HG03469 (cell line): ENCODE measurements around the gene AP4B1.
A peak's percentile ranks its signal among the peaks of the same experiment; 100 is the strongest.
"Not testable (repeated sequence)": the region's sequence is repeated elsewhere in the genome, so short reads cannot be mapped to it uniquely, and the experiment has no call there.

Experiments
- ATAC-seq: cut with Tn5 transposase; IDR thresholded peaks from one replicate; pipeline ENCODE4 v1.9.1; 2021; ENCODE audit warnings: mild to moderate bottlenecking, moderate library complexity, moderate number of reproducible peaks; ENCODE audit not compliant: unreplicated experiment

AP4B1 gene

DNA sequence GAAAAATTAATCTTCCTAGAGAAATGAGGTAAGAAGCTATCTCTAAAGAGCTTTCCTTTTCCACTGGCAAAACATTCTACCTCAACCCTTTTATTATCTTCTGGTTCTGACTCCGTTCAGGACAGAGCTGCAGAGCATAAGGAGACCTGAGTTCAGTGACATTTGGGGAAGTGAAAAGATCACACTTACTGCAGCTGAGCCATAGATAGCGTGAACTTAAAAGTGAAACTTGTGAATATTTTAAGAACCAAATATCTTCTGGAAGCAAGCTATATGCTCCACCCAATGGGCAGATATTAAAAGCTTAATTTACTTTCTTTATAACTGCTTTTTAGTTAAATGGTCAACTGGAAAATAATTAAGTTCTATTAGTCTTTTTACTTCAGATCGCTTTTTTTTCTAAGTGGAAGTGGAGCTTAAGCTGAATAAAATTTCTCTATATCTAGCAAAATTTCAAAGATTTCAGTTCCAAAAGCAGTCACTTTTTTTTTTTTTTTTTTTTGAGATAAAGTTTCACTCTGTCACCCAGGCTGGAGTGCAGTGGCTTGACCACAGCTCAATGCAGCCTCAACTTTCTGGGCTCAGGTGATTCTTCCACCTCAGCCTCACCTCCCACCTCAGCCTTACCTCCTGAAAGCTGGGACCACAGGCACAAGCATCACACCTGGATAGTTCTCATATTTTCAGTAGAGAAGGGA lies 45.0 kb downstream of the AP4B1 start:
- ATAC-seq: peak; percentile 63

DNA sequence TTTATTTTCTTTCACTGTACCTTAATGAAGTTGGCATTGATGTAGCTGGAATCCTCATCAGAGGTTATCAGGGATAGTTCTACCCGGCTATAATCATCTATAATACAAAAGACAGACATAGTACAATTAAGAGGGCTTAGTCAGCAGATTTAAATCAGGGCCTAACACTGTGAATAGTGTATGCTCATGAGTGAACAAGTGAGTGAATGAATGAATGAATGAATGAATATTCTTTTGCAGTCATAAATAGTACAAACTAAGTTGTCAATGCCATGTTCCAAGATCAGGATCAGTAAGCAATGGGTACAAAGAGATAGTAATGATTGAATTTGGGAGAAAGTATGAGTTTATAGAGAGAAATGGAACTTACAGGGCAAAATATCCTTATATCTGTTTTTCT lies 45.6 kb downstream of the AP4B1 start:
- ATAC-seq: no peak

DNA sequence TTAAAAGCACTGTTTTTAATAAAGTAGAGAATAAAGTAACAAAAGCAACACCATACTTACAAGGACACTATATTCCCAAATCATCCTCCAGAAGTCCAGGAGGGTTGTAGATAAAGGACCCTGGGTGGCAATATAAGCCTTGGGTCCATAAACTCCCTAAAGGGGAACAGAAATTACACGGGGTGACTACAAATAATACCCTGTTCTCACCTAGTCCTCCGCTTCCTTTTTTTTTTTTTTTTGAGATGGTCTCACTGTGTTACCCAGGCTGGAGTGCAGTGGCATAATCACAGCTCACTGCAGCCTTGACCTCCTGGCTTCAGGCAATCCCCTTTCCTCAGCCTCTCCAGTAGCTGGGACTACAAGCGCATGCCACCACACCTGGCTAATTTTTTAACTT lies 46.2 kb downstream of the AP4B1 start:
- ATAC-seq: no peak

DNA sequence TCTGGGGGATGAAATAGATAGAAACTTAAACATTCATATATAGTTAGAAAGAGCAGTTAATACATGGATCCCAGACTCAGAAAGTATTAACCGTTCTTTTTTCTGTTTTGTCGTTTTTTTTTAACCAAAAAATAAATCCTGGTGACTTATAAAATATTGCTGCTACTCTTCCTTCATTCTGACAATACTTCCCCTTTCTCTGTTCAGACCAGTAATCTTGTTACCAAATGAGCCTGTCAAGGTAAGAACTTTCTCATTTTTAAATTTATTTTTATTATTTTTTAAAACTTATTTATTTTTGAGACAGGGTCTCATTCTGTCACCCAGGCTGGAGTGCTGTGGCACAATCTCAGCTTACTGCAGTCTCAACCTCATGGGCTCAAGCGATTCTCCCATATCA lies 46.8 kb downstream of the AP4B1 start:
- no peak for ATAC-seq

DNA sequence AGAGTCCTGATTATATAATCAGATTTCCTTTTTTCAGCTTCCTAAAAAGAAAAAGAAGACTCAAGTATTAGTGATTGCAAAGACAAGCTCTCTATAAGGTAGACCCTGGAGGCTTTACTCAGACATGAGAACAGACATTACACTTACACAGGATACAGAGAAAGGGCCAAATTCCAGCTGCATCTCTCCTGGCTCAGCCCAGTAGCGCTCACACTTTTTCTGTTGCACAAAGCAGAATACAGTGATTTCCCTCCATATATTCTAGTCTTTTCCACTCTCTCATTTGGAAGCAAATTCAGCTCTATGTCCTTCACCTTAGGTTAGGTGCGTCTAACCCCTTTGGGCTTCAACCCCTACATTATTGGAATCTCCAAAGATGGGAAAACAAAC lies 48.2 kb downstream of the AP4B1 start:
- ATAC-seq: no peak

DNA sequence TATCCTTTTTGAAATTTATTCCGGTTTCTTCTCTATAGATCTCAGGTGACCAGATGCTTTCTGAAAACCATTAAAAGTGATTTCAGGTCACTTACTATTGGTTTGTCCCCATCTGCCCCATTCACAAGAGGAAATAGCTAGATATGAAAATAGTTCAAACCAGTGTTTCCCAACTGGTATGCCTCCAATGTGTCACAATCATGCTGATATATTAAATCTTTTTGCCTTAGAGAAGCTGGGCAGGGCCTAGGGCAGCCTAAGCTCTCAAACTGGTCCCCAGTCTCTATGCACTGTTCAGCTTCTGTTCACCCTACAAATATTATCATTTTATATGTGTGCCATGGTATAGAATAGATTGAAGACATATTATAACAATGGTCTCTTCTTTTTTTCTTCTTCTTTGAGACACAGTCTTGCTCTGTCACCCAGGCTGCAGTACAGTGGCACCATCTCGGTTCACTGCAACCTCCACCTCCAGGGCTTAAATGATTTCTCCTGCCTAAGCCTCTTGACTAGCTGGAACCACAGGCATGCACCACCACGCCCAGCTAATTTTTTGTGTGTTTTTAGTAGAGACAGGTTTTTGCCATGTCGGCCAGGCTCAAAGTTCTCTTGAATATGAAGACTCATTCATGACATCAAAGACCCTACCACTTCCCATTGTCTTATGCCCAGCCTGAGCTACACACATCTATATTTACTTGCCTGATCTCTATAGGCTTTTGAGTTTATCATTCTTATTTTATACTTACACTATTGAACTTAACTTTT lies 48.8 kb downstream of the AP4B1 start:
- no peak for ATAC-seq

DNA sequence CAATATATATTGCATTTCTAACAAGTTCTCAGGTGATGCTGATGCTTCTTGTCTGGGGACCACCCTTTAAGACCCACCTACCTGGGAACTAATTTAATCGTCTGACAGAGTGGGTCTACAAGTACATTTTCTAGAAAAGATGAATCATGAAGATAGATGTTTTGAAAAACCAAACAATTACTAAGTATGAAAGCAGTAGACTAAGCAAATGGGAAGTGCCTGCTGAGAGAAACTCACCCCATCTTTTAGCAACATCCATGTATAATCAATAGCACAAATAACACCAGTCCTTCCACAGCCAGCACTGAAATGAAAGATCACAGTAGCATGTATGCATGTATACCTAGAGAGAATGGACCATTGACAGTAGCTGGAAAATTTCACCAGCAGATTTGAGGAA lies 50.4 kb downstream of the AP4B1 start:
- no peak for ATAC-seq

DNA sequence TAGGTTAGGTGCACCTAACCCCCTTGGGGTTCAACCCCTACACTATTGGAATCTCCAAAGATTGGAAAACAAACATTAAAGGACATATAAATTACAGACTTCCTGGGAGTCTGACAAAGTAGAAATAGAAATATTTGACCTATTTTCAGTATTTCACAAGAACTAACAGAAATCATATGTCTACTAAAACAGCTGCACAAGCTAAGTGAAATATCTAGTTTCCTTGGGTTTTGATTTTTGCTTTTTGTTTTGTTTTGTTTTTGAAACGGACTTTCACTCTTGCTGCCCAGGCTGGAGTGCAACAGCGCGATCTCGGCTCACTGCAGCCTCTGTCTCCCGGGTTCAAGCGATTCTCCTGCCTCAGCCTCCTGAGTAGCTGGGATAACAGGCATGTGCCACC lies 51.9 kb downstream of the AP4B1 start:
- not testable (repeated sequence) for ATAC-seq

DNA sequence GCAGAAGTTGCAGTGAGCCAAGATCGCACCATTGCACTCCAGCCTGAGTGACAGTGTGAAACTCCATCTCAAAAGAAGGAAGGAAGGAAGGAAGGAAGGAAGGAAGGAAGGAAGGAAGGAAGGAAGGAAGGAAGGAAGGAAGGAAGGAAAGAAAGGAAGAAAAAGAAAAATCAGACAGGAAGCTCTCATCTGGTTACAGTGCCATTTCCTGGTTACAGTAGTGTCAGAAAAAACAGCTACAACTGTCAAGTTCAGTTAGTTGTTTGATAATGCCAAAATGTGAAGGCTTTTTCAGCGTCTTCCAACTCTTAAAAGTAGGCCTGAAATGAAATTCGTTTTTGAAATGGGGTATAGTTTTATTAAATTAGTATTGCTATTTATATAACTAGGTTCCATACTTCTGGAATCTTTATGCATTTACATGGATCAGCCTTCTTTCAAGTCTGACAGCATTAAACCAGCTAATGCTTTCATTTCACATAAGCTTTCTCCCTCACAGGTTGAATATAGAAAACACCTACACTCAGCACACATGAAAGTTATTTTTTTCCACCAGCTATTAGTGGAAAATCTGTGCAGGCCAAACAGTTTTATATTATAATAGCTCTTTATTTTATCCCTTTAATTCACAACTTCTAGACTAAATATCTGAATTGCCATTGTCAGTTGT lies 54.3 kb downstream of the AP4B1 start:
- no peak for ATAC-seq

DNA sequence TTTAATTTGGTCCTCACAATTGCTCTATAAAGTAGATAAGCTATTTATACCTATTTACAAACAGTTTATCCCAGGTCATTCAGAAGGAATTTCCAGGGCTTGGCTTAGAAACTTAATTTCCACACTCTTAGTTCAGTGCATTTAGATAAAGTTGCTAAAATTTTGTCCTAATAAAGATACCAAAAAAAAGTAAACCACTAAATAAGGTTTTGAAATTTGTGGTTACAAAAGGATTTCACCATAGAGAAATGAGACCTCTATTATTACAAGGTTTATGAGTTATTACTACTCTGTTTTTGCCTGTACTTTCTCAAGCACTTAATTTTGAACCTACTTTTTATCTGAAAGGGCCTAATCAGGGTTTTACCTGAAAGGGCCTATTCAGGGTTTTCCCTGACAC lies 55.5 kb downstream of the AP4B1 start:
- no peak for ATAC-seq

DNA sequence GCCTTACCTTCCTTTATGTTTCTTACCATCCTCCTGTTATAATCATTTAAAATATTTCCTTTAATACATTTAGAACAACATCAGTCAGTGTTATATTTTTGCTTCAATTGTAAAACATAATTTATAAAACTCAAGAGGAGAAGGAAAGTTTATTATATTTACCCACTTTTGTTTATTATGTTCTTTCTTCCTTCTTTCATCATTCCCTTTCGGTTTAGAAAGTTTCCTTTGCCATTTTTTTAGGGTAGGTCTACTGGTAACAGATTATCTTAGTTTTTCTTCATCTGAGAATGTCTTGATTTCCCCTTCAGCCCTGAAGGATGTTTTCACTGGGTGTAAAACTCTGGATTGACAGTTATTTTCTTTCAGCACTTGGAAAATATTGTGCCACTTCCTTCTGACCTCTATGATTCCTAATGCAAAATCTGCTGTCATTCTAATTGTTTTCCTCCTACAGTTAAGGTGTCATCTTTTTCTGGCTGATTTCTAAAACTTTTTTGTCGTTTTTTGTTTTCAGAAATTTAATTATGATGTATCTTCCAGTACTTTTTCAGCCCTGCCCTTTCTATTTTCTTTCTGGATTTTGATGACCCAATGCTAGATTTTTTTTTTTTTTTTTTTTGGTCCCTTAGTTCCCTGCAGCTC lies 58.1 kb downstream of the AP4B1 start:
- no peak for ATAC-seq
